GM13977 (cell line): ENCODE results near the gene OBSCN.

Source experiments
- DNase-seq: peaks from one replicate; pipeline ENCODE4 v3.0.0; 2012; ENCODE audit warnings: low spot score
- CTCF ChIP-seq: IDR thresholded peaks from 2 replicates; pipeline ENCODE4 v1.5.1; 2012; ENCODE audit warnings: mild to moderate bottlenecking, control low read depth; ENCODE audit not compliant: insufficient read depth; ENCODE audit errors: extremely low read depth, missing control alignments
- in situ Hi-C: fragments of 300-500 bp; cut with MboI; formaldehyde crosslinking; loops from one replicate; pipeline ENCODE4 v1.12.0; 2022; ENCODE audit warnings: low sequenced_read_pairs, low pct_unique_long_range_greater_than_20kb, mixed read lengths, inconsistent platforms; ENCODE audit not compliant: unreplicated experiment

Gene OBSCN

GRCh38 chr1:228323401-228323800, 115.6 kb downstream of the OBSCN start:
- in situ Hi-C loops = no loop called here
- no peak for TF ChIP-seq CTCF
- DNase-seq = no peak

GRCh38 chr1:228325267-228325666, 117.4 kb downstream of the OBSCN start:
- no peak for DNase-seq
- in situ Hi-C loops = no loop called here
- no peak for TF ChIP-seq CTCF

GRCh38 chr1:228329887-228330286, 122.0 kb downstream of the OBSCN start:
- in situ Hi-C loops = no loop called here
- no peak for DNase-seq
- no peak for TF ChIP-seq CTCF

GRCh38 chr1:228332797-228333738, 125.2 kb downstream of the OBSCN start:
- in situ Hi-C loops = no loop called here
- no peak for DNase-seq
- TF ChIP-seq CTCF = no peak

GRCh38 chr1:228333739-228334115, 125.9 kb downstream of the OBSCN start:
- in situ Hi-C loops = no loop called here
- DNase-seq = no peak

More at GRCh38 chr1:228333739-228334115, 125.9 kb downstream of the OBSCN start:
- no peak for TF ChIP-seq CTCF
